T-helper 9 cell (primary cell): ENCODE measurements around the gene EDEM2.
"Not testable (repeated sequence)": the region's sequence is repeated elsewhere in the genome, so short reads cannot be mapped to it uniquely, and the experiment has no call there.

ENCODE experiments used
- DNase-seq: peaks from one replicate; pipeline ENCODE4 v3.0.0-alpha.2; 2020
- total RNA-seq, 2 donors: gene quantifications; one replicate each; lab custom pipeline; 2026; lab: John Stamatoyannopoulos, UW

The EDEM2 gene
- total RNA-seq, result 30.2 to 50.6 reads per million in 2 donors

- peak; percentile 88 for DNase-seq
Observed at GRCh38 chr20:35146920-35147574, at the start of gene EDEM2. Gene EDEM2, minus strand, starts transcription at chr20:35147336. Its CDS starts 78 bp downstream, at chr20:35147258.

- no peak for DNase-seq
Observed at GRCh38 chr20:35196313-35196712, 49.2 kb upstream of the EDEM2 start.

- DNase-seq, result not testable (repeated sequence)
Observed at GRCh38 chr20:35193031-35193791, 46.1 kb upstream of the EDEM2 start.

GRCh38 chr20:35192118-35192872 lies 45.2 kb upstream of the EDEM2 start:
- no peak for DNase-seq

GRCh38 chr20:35191419-35192117 lies 44.4 kb upstream of the EDEM2 start:
- no peak for DNase-seq

DNA sequence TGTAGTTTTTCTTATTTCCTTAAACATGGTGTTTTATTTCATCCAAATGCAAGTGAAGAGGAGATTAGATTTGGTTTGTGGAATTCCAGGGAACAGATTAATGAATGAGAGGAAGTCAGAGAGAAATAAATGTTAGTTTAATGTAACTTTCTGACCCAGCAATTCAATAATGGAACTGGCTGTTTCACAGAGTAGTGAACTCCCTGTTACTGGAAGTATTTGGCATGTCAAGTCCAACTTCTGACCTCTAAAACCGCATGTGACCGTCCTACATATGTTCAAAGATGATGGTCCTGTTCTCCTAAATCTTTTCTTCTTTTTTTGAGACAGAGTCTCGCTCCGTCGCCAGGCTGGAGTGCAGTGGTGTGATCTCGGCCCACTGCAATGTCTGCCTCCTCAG lies 43.4 kb upstream of the EDEM2 start:
- DNase-seq, result no peak

- DNase-seq, result not testable (repeated sequence)
Observed at GRCh38 chr20:35189223-35189622, 42.1 kb upstream of the EDEM2 start.

DNA sequence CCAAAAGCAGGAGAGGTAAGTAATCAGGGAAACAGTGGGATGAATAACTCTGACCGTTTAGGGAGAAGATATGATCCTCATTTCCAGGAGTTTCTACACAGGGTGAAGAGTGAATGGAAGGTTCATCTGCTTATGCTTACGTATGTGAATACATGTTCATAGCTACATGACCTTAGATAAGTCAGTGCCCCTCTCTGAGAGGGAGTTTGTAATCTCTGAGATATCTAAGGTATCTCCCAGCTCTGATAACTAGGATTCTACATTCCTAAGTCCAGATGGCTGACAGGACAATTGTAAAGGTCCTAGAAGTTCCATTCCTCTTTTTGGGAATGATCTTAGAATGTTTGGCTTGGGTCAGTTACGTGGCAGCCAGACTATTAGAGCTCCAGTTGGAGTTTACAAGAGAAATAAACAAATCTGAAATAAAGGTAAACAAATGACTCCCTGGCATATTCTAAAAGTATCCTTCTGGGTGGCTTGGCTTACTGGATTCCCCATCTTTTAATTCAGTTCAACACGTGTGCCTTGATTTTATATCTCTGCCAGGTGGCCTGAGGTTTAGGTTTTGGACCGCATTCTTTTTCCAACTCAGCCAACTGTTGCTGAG lies 40.6 kb upstream of the EDEM2 start:
- DNase-seq, result no peak

GRCh38 chr20:35186691-35187289 lies 39.7 kb upstream of the EDEM2 start:
- DNase-seq, result not testable (repeated sequence)

DNA sequence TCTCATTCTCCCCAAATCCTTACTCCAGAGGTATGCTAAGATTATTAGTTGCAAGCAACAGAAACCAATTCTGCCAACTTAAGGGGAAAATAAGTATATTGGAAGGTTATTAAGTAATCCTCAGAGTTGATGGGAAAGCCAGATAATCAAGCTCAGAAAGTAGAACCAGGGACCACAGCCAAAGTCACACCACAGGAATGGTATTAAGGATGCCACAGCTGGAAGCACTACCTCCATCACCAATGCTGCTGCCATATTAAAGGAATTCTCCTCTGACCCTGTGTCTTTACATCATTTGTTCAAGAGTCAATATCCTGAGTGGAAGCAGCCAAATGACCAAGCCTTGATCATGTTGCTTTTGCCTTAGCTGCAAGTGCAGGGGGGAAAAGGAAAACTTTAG lies 34.6 kb upstream of the EDEM2 start:
- DNase-seq, result no peak

- DNase-seq, result no peak
Observed at GRCh38 chr20:35180266-35180665, 33.1 kb upstream of the EDEM2 start.

- DNase-seq, result no peak
Observed at GRCh38 chr20:35179292-35180212, 32.4 kb upstream of the EDEM2 start.

DNA sequence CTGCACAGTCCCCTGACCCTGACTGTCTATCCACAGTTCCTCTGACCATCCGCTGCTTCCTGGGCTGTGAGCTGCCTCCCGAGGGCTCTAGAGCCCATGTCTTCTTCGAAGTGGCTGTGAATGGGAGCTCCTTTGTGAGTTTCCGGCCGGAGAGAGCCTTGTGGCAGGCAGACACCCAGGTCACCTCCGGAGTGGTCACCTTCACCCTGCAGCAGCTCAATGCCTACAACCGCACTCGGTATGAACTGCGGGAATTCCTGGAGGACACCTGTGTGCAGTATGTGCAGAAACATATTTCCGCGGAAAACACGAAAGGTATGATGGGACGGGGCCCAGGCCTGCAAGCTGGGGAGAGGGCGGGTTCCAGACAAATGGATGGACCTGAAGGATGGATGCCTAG lies 29.0 kb upstream of the EDEM2 start:
- DNase-seq, result no peak

GRCh38 chr20:35174458-35175216 lies 27.5 kb upstream of the EDEM2 start:
- DNase-seq, result no peak

DNA sequence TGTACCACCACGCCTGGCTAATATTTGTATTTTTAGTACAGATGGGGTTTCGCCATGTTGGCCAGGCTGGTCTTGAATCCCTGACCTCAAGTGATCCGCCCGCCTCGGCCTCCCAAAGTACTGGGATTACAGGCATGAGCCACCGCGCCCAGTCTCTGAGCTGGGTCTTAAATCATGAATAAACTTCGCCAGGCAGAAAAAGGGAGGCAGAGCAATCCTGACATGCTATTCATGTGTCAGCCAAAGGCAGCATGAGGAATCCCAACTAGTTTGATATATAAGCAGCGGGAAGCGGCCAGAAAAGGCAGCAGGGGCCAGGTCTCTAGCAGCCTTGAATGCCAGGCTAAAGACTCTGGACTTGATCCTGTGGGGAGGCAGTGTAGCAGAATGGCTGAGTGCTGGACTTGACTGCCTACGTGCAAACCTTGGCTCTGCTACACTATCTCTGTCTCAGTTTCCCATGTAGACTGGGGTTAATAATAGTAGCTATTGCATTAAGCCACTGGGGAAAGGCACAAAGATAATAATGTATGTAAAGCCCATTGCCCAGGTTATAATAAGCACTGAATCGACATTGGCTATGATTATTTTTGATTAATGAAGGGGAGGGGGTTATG lies 26.5 kb upstream of the EDEM2 start:
- no peak for DNase-seq

GRCh38 chr20:35172434-35172806 lies 25.3 kb upstream of the EDEM2 start:
- no peak for DNase-seq

- no peak for DNase-seq
Observed at GRCh38 chr20:35171753-35172433, 24.8 kb upstream of the EDEM2 start, which contains the start of gene PROCR. Gene PROCR, plus strand, starts transcription at chr20:35172072. Its CDS starts 83 bp downstream, at chr20:35172155.

- no peak for DNase-seq
Observed at GRCh38 chr20:35171438-35171752, 24.3 kb upstream of the EDEM2 start.
